GM18873 (cell line): ENCODE data around the gene SLC2A4.

Experiments used
- ATAC-seq: cut with Tn5 transposase; IDR thresholded peaks from one replicate; pipeline ENCODE4 v1.9.1; 2021; ENCODE audit warnings: mild to moderate bottlenecking, moderate library complexity, moderate number of reproducible peaks; ENCODE audit not compliant: unreplicated experiment, low FRiP score

SLC2A4 gene

GRCh38 chr17:7262935-7263800, 18.4 kb upstream of the SLC2A4 start:
- no peak for ATAC-seq

GRCh38 chr17:7263801-7264078, 17.8 kb upstream of the SLC2A4 start:
- no peak for ATAC-seq

GRCh38 chr17:7266784-7267183, 14.7 kb upstream of the SLC2A4 start:
- no peak for ATAC-seq

- ATAC-seq: no peak
These were observed 2.1 kb upstream of the SLC2A4 start for GRCh38 chr17:7279448-7279847.

- peak; percentile 50 for ATAC-seq
These were observed 922 bp upstream of the SLC2A4 start for GRCh38 chr17:7280519-7281073.

GRCh38 chr17:7281953-7282751, 634 bp downstream of the SLC2A4 start:
- no peak for ATAC-seq

- no peak for ATAC-seq
These were observed 1.3 kb downstream of the SLC2A4 start for GRCh38 chr17:7282752-7283321.

- no peak for ATAC-seq
These were observed 2.1 kb downstream of the SLC2A4 start for GRCh38 chr17:7283471-7284216.

GRCh38 chr17:7284911-7285310, 3.4 kb downstream of the SLC2A4 start:
- ATAC-seq: no peak

GRCh38 chr17:7285679-7286078, 4.2 kb downstream of the SLC2A4 start:
- ATAC-seq: no peak

- ATAC-seq: no peak
These were observed 7.9 kb downstream of the SLC2A4 start for GRCh38 chr17:7289256-7290032.

- no peak for ATAC-seq
These were observed 8.6 kb downstream of the SLC2A4 start for GRCh38 chr17:7290166-7290565.

GRCh38 chr17:7290685-7291084, 9.2 kb downstream of the SLC2A4 start:
- no peak for ATAC-seq

GRCh38 chr17:7292194-7292593, 10.7 kb downstream of the SLC2A4 start:
- ATAC-seq: no peak

GRCh38 chr17:7292729-7293128, 11.2 kb downstream of the SLC2A4 start:
- no peak for ATAC-seq

GRCh38 chr17:7293159-7293558, 11.6 kb downstream of the SLC2A4 start:
- no peak for ATAC-seq

GRCh38 chr17:7293816-7294613, 12.5 kb downstream of the SLC2A4 start:
- ATAC-seq: no peak

GRCh38 chr17:7294614-7295153, 13.2 kb downstream of the SLC2A4 start, which contains the start of gene YBX2:
YBX2 (minus strand) TSS chr17:7294639; CDS start chr17:7294500, 139 bp downstream.
- ATAC-seq: no peak
